Neutrophil (primary cell): Measurements from ENCODE around the gene KIAA1671.

Experiments
- H3K27ac ChIP-seq: fragments of 200-600 bp; sonication (generic); 2 replicates; pipeline ENCODE4 v1.5.1; 2016; ENCODE audit warnings: mild to moderate bottlenecking, moderate library complexity
- H3K27me3 ChIP-seq: fragments of 200-600 bp; sonication (generic); 2 replicates; pipeline ENCODE4 v1.6.0; 2016; ENCODE audit warnings: mild to moderate bottlenecking
- H3K36me3 ChIP-seq: fragments of 200-600 bp; sonication (generic); 2 replicates; pipeline ENCODE4 v1.5.1; 2017
- H3K4me1 ChIP-seq, 2 experiments: fragments of 200-600 bp in 1 of 2; sonication (generic) in 1 of 2; 1 replicate in 1 of 2; 2 replicates in 1 of 2; pipeline versions ENCODE4 v1.5.1 to v1.6.1; 2013 to 2016; ENCODE audit warnings: low read depth in 1 of 2, low read length in 1 of 2, mild to moderate bottlenecking in 1 of 2, moderate library complexity in 1 of 2; ENCODE audit not compliant: control insufficient read depth in 1 of 2, insufficient read depth in 1 of 2
- H3K4me3 ChIP-seq, 2 experiments: fragments of 200-600 bp in 1 of 2; sonication (generic) in 1 of 2; 1 replicate in 1 of 2; 2 replicates in 1 of 2; pipeline ENCODE4 v1.5.1; 2013 to 2016; ENCODE audit warnings: low read depth in 1 of 2, low read length in 1 of 2, mild to moderate bottlenecking in 1 of 2, moderate library complexity in 1 of 2
- H3K9me3 ChIP-seq: fragments of 200-600 bp; sonication (generic); 2 replicates; pipeline ENCODE4 v1.5.1; 2016
- CTCF ChIP-seq: fragments of 200-600 bp; sonication (generic); IDR thresholded peaks from 2 replicates; pipeline ENCODE4 v1.5.1; 2016; ENCODE audit warnings: antibody characterized with exemption

Gene KIAA1671

GRCh38 chr22:24990344-24990905 is 37.9 kb downstream of the KIAA1671 start:
- Histone ChIP-seq H3K4me3 (no peak overlapping the region), H3K36me3 (no peaks in the 10 kb centered on the region), H3K9me3 (no peaks in the 10 kb centered on the region), H3K4me1 (no peaks in the 10 kb centered on the region), H3K27me3 (peaks cover 8% of the 10 kb centered on the region), H3K27ac (no peak overlapping the region)
- TF ChIP-seq CTCF = no peak

- TF ChIP-seq CTCF = no peak
- H3K27me3 ChIP-seq = no peaks in the 10 kb centered on the region
- H3K9me3 ChIP-seq = no peaks in the 10 kb centered on the region
- no peaks in the 10 kb centered on the region for H3K4me1 ChIP-seq
- H3K27ac ChIP-seq = no peak overlapping the region
- H3K4me3 ChIP-seq = no peak overlapping the region
- no peaks in the 10 kb centered on the region for H3K36me3 ChIP-seq
Observed at GRCh38 chr22:24992946-24993345, 40.4 kb downstream of the KIAA1671 start.

- Histone ChIP-seq H3K36me3 (no peaks in the 10 kb centered on the region), H3K27ac (no peak overlapping the region), H3K4me1 (no peaks in the 10 kb centered on the region), H3K9me3 (no peaks in the 10 kb centered on the region), H3K4me3 (no peak overlapping the region), H3K27me3 (no peaks in the 10 kb centered on the region)
- TF ChIP-seq CTCF = no peak
Observed at GRCh38 chr22:24994070-24994763, 41.7 kb downstream of the KIAA1671 start.

- no peak for TF ChIP-seq CTCF
- H3K4me1 ChIP-seq = no peaks in the 10 kb centered on the region
Observed at GRCh38 chr22:24995649-24996180, 43.2 kb downstream of the KIAA1671 start.

GRCh38 chr22:24996420-24996952 is 44.0 kb downstream of the KIAA1671 start:
- no peaks in the 10 kb centered on the region for H3K36me3 ChIP-seq
- H3K4me1 ChIP-seq = no peaks in the 10 kb centered on the region

More at GRCh38 chr22:24995649-24996180, 43.2 kb downstream of the KIAA1671 start:
- Histone ChIP-seq H3K4me3 (no peak overlapping the region), H3K27me3 (no peaks in the 10 kb centered on the region), H3K36me3 (no peaks in the 10 kb centered on the region), H3K9me3 (no peaks in the 10 kb centered on the region), H3K27ac (no peak overlapping the region)

More at GRCh38 chr22:24996420-24996952, 44.0 kb downstream of the KIAA1671 start:
- no peak overlapping the region for H3K27ac ChIP-seq
- H3K27me3 ChIP-seq = no peaks in the 10 kb centered on the region
- TF ChIP-seq CTCF = no peak
- no peaks in the 10 kb centered on the region for H3K9me3 ChIP-seq
- H3K4me3 ChIP-seq = no peak overlapping the region
